H9 (cell line): ENCODE data around the gene GM2A. TPM values are rescaled to one million over a fixed set of nuclear protein-coding genes. Genes with fewer than 3 reads are reported as not detected.
A peak's percentile ranks its signal among the peaks of the same experiment; 100 is the strongest.

Experiments
- DNase-seq: peaks from one replicate; pipeline ENCODE4 v3.0.0-alpha.2; 2017
- H2AFZ ChIP-seq: one replicate; pipeline ENCODE4 v1.6.1; 2013; ENCODE audit warnings: mild to moderate bottlenecking, low read length, control low read depth, moderate library complexity
- H2AK5ac ChIP-seq: 2 replicates; pipeline ENCODE4 v1.6.1; 2013; ENCODE audit warnings: low read length, control low read depth, mixed read lengths; ENCODE audit not compliant: insufficient read length
- H2BK120ac ChIP-seq: one replicate; pipeline ENCODE4 v1.6.1; 2013; ENCODE audit warnings: low read depth, mild to moderate bottlenecking, low read length, control low read depth, inconsistent platforms; ENCODE audit not compliant: poor library complexity, severe bottlenecking
- H2BK12ac ChIP-seq: 2 replicates; pipeline ENCODE4 v1.6.1; 2013; ENCODE audit warnings: low read length, control low read depth, mixed read lengths, low read depth; ENCODE audit not compliant: insufficient read length
- H2BK15ac ChIP-seq: 2 replicates; pipeline ENCODE4 v1.6.1; 2013; ENCODE audit warnings: low read depth, low read length, control low read depth
- H2BK20ac ChIP-seq: one replicate; pipeline ENCODE4 v1.6.1; 2013; ENCODE audit warnings: low read depth, mild to moderate bottlenecking, low read length, control low read depth, inconsistent platforms; ENCODE audit not compliant: poor library complexity, severe bottlenecking
- H2BK5ac ChIP-seq: 2 replicates; pipeline ENCODE4 v1.6.1; 2013; ENCODE audit warnings: low read length, control low read depth, mixed read lengths; ENCODE audit not compliant: insufficient read length
- H3K14ac ChIP-seq: 2 replicates; pipeline ENCODE4 v1.6.1; 2013; ENCODE audit warnings: low read length, control low read depth; ENCODE audit not compliant: insufficient read depth
- H3K18ac ChIP-seq: 2 replicates; pipeline ENCODE4 v1.6.1; 2013; ENCODE audit warnings: low read depth, mild to moderate bottlenecking, mixed read lengths, low read length, control low read depth; ENCODE audit not compliant: insufficient read length
- H3K23ac ChIP-seq: 2 replicates; pipeline ENCODE4 v1.6.1; 2013; ENCODE audit warnings: low read length, control low read depth, mixed read lengths, low read depth; ENCODE audit not compliant: insufficient read length
- H3K23me2 ChIP-seq: 2 replicates; pipeline ENCODE4 v1.6.1; 2013; ENCODE audit warnings: low read depth, mild to moderate bottlenecking, mixed read lengths, low read length, control low read depth; ENCODE audit not compliant: insufficient read length, poor library complexity, severe bottlenecking
- H3K27ac ChIP-seq: 2 replicates; pipeline ENCODE4 v1.5.1; 2013; ENCODE audit warnings: low read length, control low read depth, mixed read lengths, low read depth; ENCODE audit not compliant: insufficient read length
- H3K27me3 ChIP-seq: 2 replicates; pipeline ENCODE4 v1.6.1; 2013; ENCODE audit warnings: low read length, control low read depth, inconsistent platforms; ENCODE audit not compliant: insufficient read depth
- H3K4ac ChIP-seq: 2 replicates; pipeline ENCODE4 v1.6.1; 2013; ENCODE audit warnings: low read depth, mild to moderate bottlenecking, control low read depth, inconsistent platforms, low read length, moderate library complexity
- H3K4me1 ChIP-seq: 2 replicates; pipeline ENCODE4 v1.6.1; 2013; ENCODE audit warnings: low read length, control low read depth, inconsistent platforms; ENCODE audit not compliant: insufficient read depth
- H3K4me2 ChIP-seq: 2 replicates; pipeline ENCODE4 v1.6.1; 2013; ENCODE audit warnings: low read length, control low read depth, mixed read lengths; ENCODE audit not compliant: insufficient read length, insufficient read depth
- H3K56ac ChIP-seq: 2 replicates; pipeline ENCODE4 v1.6.1; 2013; ENCODE audit warnings: low read depth, mild to moderate bottlenecking, mixed read lengths, low read length, control low read depth; ENCODE audit not compliant: insufficient read length
- H3K79me1 ChIP-seq: 2 replicates; pipeline ENCODE4 v1.6.1; 2013; ENCODE audit warnings: low read depth, mild to moderate bottlenecking, moderate library complexity, low read length, control low read depth, inconsistent platforms; ENCODE audit not compliant: insufficient read depth, poor library complexity, severe bottlenecking
- H3K79me2 ChIP-seq: 2 replicates; pipeline ENCODE4 v1.6.1; 2013; ENCODE audit warnings: low read length, control low read depth, inconsistent platforms; ENCODE audit not compliant: insufficient read depth
- H3K9ac ChIP-seq: 2 replicates; pipeline ENCODE4 v1.6.1; 2013; ENCODE audit warnings: low read length, control low read depth, mixed read lengths; ENCODE audit not compliant: insufficient read length; ENCODE audit errors: extremely low read depth
- H3K9me3 ChIP-seq: one replicate; pipeline ENCODE4 v1.6.1; 2013; ENCODE audit warnings: low read depth, low read length, inconsistent platforms; ENCODE audit not compliant: control insufficient read depth
- H3T11ph ChIP-seq: one replicate; pipeline ENCODE4 v1.6.1; 2013; ENCODE audit warnings: mild to moderate bottlenecking, low read length, control low read depth, inconsistent platforms
- H4K20me1 ChIP-seq: one replicate; pipeline ENCODE4 v1.6.1; 2013; ENCODE audit not compliant: control insufficient read depth, insufficient read length, insufficient read depth
- H4K5ac ChIP-seq: 2 replicates; pipeline ENCODE4 v1.6.1; 2013; ENCODE audit warnings: low read depth, mild to moderate bottlenecking, mixed read lengths, low read length, control low read depth; ENCODE audit not compliant: insufficient read length
- H4K8ac ChIP-seq: replicated peaks from 2 replicates; pipeline ENCODE4 v1.6.1; 2013; ENCODE audit warnings: low read length, control low read depth, mixed read lengths, low read depth; ENCODE audit not compliant: insufficient read length
- H4K91ac ChIP-seq: 2 replicates; pipeline ENCODE4 v1.6.1; 2013; ENCODE audit warnings: low read depth, mild to moderate bottlenecking, moderate library complexity, mixed read lengths, low read length, control low read depth; ENCODE audit not compliant: insufficient read length
- H3K27ac Mint-ChIP-seq, 3 experiments: 2 replicates in 2 of 3; 3 replicates in 1 of 3; pipeline ENCODE4 v1.8.0; 2020 to 2021; ENCODE audit warnings: mixed read lengths in 3 of 3, mild to moderate bottlenecking in 1 of 3, moderate library complexity in 1 of 3
- H3K27me3 Mint-ChIP-seq: 2 replicates; pipeline ENCODE4 v1.8.0; 2021; ENCODE audit warnings: low read depth, mild to moderate bottlenecking, moderate library complexity, mixed read lengths
- H3K36me3 Mint-ChIP-seq, 3 experiments: 2 replicates in 2 of 3; 3 replicates in 1 of 3; pipeline ENCODE4 v1.8.0; 2020 to 2021; ENCODE audit warnings: low read depth in 3 of 3, mixed read lengths in 3 of 3; ENCODE audit not compliant: insufficient read depth in 1 of 3
- H3K4me1 Mint-ChIP-seq, 2 experiments: 2 replicates each; pipeline ENCODE4 v1.8.0; 2020; ENCODE audit warnings: mixed read lengths in 2 of 2
- H3K4me3 Mint-ChIP-seq, 2 experiments: 2 replicates in 1 of 2; 3 replicates in 1 of 2; pipeline ENCODE4 v1.8.0; 2020 to 2021; ENCODE audit warnings: mild to moderate bottlenecking in 2 of 2, mixed read lengths in 2 of 2, moderate library complexity in 1 of 2
- H3K9me3 Mint-ChIP-seq, 2 experiments: 2 replicates in 1 of 2; 3 replicates in 1 of 2; pipeline ENCODE4 v1.8.0; 2020; ENCODE audit warnings: mild to moderate bottlenecking in 2 of 2, mixed read lengths in 2 of 2, moderate library complexity in 1 of 2
- whole genome bisulfite sequencing: extraction: QIAGEN DNeasy Blood & Tissue Kit; methylation state at CpG from one replicate; pipeline ENCODE4 v1.1.7; 2013; ENCODE audit warnings: missing lambda C conversion rate, low lambda C conversion rate, mixed read lengths; ENCODE audit not compliant: insufficient read length; ENCODE audit errors: extremely low coverage; 5-methylcytosine and 5-hydroxymethylcytosine counted together
- total RNA-seq: library from RNA; stranded (reverse); gene quantifications from 2 replicates; pipeline ENCODE4 v1.2.1, GENCODE V29; 2021
- TF ChIP-seq, protein P1 (sequence below): fragments of 200-600 bp; sonication (generic); conservative IDR thresholded peaks from 3 replicates; pipeline ENCODE4 v1.8.0; 2021; ENCODE audit warnings: antibody characterized with exemption, mild to moderate bottlenecking

Gene GM2A
- total RNA-seq, 1 experiment from 2014 or later: 27.8 TPM

DNA sequence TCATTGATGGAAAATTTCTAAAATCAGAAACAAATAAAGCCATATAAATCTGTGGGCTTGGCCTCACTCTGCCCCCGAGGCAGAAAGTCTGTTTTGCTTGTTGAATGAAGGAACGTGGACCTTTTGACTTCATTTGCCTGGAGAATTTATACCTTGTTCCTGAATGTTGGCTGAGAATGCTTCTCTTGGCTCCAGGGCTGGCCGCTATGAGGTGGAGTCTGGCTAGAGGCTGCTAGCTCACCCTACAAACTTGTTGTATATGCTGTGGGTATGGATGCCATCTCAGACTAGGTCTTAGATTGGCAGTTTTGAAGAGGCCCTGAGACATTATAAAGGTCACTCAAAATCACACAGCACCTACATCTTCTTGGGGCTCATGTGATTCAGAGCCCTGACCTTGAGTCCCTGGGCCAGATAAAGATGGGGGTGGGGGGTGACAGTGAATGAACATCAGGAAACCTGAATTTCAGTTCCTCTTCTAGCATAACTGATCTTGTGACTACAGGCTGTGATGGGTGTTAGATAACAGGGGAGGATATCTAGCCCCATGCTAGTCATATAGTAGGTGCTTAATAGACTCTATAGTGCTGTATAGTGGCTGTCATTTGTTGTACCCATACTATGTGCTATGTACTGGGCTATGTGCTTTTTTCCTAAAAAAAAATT, 2.8 kb downstream of the GM2A start:
- H4K91ac ChIP-seq: no peak overlapping the region
- H3K9ac ChIP-seq: no peak overlapping the region
- H4K5ac ChIP-seq: no peak overlapping the region
- H3K14ac ChIP-seq: no peak overlapping the region
- H3K9me3 Mint-ChIP-seq: no peaks in the 10 kb centered on the region
- peaks cover 3% of the 10 kb centered on the region; the same call in 1 of the 2 replicates for H3K4me1 ChIP-seq
- no peaks in the 10 kb centered on the region for H3K27me3 ChIP-seq
- no peak overlapping the region for H2AK5ac ChIP-seq
- H2BK15ac ChIP-seq: no peak overlapping the region
- H3K27ac ChIP-seq: no peak overlapping the region
- H3T11ph ChIP-seq: no peak overlapping the region
- no peak overlapping the region for H3K4me2 ChIP-seq
- H3K27ac Mint-ChIP-seq: peak overlapping the region in 1 of 3 experiments; percentile 88; a peak in 1 of 7 replicates
- no peaks in the 10 kb centered on the region; a peak in 1 of 7 replicates for H3K36me3 Mint-ChIP-seq
- no peak overlapping the region for H3K23ac ChIP-seq
- DNase-seq: no peak
- no peak overlapping the region; a peak in 1 of 5 replicates for H3K4me3 Mint-ChIP-seq
- no peaks in the 10 kb centered on the region for H3K27me3 Mint-ChIP-seq
- no peak overlapping the region for H2BK12ac ChIP-seq
- H3K4me1 Mint-ChIP-seq: peaks cover 31 to 35% of the 10 kb centered on the region in 2 experiments
- peaks cover 9% of the 10 kb centered on the region for H3K23me2 ChIP-seq
- no peak overlapping the region for H3K56ac ChIP-seq
- no peak overlapping the region for H2BK5ac ChIP-seq
- H4K8ac ChIP-seq: no peak overlapping the region
- no peak overlapping the region for H2BK120ac ChIP-seq
- no peak overlapping the region for H3K18ac ChIP-seq
- TF ChIP-seq, protein P1, sequence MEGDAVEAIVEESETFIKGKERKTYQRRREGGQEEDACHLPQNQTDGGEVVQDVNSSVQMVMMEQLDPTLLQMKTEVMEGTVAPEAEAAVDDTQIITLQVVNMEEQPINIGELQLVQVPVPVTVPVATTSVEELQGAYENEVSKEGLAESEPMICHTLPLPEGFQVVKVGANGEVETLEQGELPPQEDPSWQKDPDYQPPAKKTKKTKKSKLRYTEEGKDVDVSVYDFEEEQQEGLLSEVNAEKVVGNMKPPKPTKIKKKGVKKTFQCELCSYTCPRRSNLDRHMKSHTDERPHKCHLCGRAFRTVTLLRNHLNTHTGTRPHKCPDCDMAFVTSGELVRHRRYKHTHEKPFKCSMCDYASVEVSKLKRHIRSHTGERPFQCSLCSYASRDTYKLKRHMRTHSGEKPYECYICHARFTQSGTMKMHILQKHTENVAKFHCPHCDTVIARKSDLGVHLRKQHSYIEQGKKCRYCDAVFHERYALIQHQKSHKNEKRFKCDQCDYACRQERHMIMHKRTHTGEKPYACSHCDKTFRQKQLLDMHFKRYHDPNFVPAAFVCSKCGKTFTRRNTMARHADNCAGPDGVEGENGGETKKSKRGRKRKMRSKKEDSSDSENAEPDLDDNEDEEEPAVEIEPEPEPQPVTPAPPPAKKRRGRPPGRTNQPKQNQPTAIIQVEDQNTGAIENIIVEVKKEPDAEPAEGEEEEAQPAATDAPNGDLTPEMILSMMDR: no peak
- no peaks in the 10 kb centered on the region; the same call in 1 of the 2 replicates for H3K79me2 ChIP-seq
- no peak overlapping the region for H2BK20ac ChIP-seq
- H3K9me3 ChIP-seq: no peaks in the 10 kb centered on the region
- H4K20me1 ChIP-seq: no peaks in the 10 kb centered on the region
- WGBS: no CpG with 5 or more reads among the region's 3 CpGs
- no peak overlapping the region for H2AFZ ChIP-seq
- no peak overlapping the region for H3K4ac ChIP-seq
- no peaks in the 10 kb centered on the region for H3K79me1 ChIP-seq
